H1 (cell line): Measurements from ENCODE around the gene UBR1. TPM values are rescaled to one million over a fixed set of nuclear protein-coding genes. Genes with fewer than 3 reads are reported as not detected.

Experiments
- CTCF ChIA-PET: fragments of 300-600 bp; sonication (Branson Sonifier 250); formaldehyde crosslinking; loops from one replicate; lab custom pipeline; 2021; ENCODE audit not compliant: partially characterized antibody; lab: Charles Lee
- POLR2A ChIA-PET: fragments of 300-600 bp; sonication (Branson Sonifier 250); formaldehyde crosslinking; loops from one replicate; lab custom pipeline; 2021; ENCODE audit warnings: inconsistent platforms; ENCODE audit not compliant: partially characterized antibody; lab: Charles Lee
- DNase-seq, 2 experiments: peaks; one replicate each; pipeline versions ENCODE4 v3.0.0 to v3.0.0-alpha.2; 2010 to 2022; ENCODE audit warnings: low spot score in 2 of 2, low read depth in 1 of 2, mixed read lengths in 1 of 2
- FAIRE-seq: peaks from 2 replicates; lab custom pipeline; 2011; peaks lifted over from hg19 to GRCh38; lab: Jason Lieb, UNC
- H2AFZ ChIP-seq: 2 replicates; pipeline ENCODE4 v1.8.1; 2012; ENCODE audit warnings: low read length, inconsistent platforms
- H2AK5ac ChIP-seq: 2 replicates; pipeline ENCODE4 v1.6.1; 2013; ENCODE audit warnings: low read depth, low read length
- H2BK120ac ChIP-seq: replicated peaks from 2 replicates; pipeline ENCODE3; 2013; ENCODE audit warnings: low read depth, low read length, inconsistent platforms
- H2BK12ac ChIP-seq: 2 replicates; pipeline ENCODE4 v1.6.1; 2013; ENCODE audit warnings: low read depth, low read length
- H2BK15ac ChIP-seq: 2 replicates; pipeline ENCODE4 v1.6.1; 2013; ENCODE audit warnings: low read length
- H2BK20ac ChIP-seq: 2 replicates; pipeline ENCODE4 v1.6.1; 2013; ENCODE audit warnings: low read length
- H2BK5ac ChIP-seq: 2 replicates; pipeline ENCODE4 v1.6.1; 2013; ENCODE audit warnings: low read depth, low read length
- H3K14ac ChIP-seq: 2 replicates; pipeline ENCODE4 v1.6.1; 2013; ENCODE audit warnings: inconsistent platforms; ENCODE audit not compliant: insufficient read length
- H3K18ac ChIP-seq: 2 replicates; pipeline ENCODE4 v1.6.1; 2013; ENCODE audit warnings: low read length; ENCODE audit errors: extremely low read depth
- H3K23ac ChIP-seq: 2 replicates; pipeline ENCODE4 v1.6.1; 2013; ENCODE audit warnings: inconsistent platforms; ENCODE audit not compliant: insufficient read length
- H3K23me2 ChIP-seq: 2 replicates; pipeline ENCODE4 v1.6.1; 2013; ENCODE audit warnings: low read depth, low read length
- H3K27ac ChIP-seq: 2 replicates; pipeline ENCODE4 v1.6.1; 2011; ENCODE audit warnings: low read depth, low read length, inconsistent platforms
- H3K27me3 ChIP-seq, 4 experiments: replicated peaks in 1 of 4; 1 replicate in 1 of 4; 2 replicates in 3 of 4; pipeline versions ENCODE4 v1.6.1 to v1.8.1; 2011 to 2013; ENCODE audit warnings: low read length in 3 of 4, mild to moderate bottlenecking in 3 of 4, inconsistent platforms in 2 of 4, mixed read lengths in 2 of 4, moderate library complexity in 1 of 4; ENCODE audit not compliant: control insufficient read depth in 3 of 4, insufficient read depth in 3 of 4; ENCODE audit errors: extremely low read depth in 1 of 4
- H3K36me3 ChIP-seq, 4 experiments: 2 replicates each; pipeline versions ENCODE4 v1.6.1 to v1.8.1; 2011 to 2013; ENCODE audit warnings: mild to moderate bottlenecking in 4 of 4, low read length in 3 of 4, moderate library complexity in 2 of 4, control low read depth in 1 of 4, inconsistent platforms in 1 of 4; ENCODE audit not compliant: insufficient read depth in 4 of 4, control insufficient read depth in 2 of 4
- H3K4ac ChIP-seq: replicated peaks from 2 replicates; pipeline ENCODE3; 2013; ENCODE audit warnings: low read length, low read depth, mixed read lengths, inconsistent platforms; ENCODE audit not compliant: insufficient read length
- H3K4me1 ChIP-seq, 4 experiments: replicated peaks in 1 of 4; 1 replicate in 1 of 4; 2 replicates in 3 of 4; pipeline versions ENCODE4 v1.6.1 to v1.8.1; 2011 to 2013; ENCODE audit warnings: low read length in 3 of 4, inconsistent platforms in 2 of 4, mixed read lengths in 1 of 4; ENCODE audit not compliant: insufficient read depth in 4 of 4, control insufficient read depth in 3 of 4
- H3K4me2 ChIP-seq, 2 experiments: 2 replicates each; pipeline versions ENCODE4 v1.6.1 to v1.8.1; 2011 to 2013; ENCODE audit warnings: low read depth in 2 of 2, low read length in 2 of 2, control low read depth in 1 of 2, inconsistent platforms in 1 of 2, mild to moderate bottlenecking in 1 of 2; ENCODE audit not compliant: insufficient read depth in 1 of 2
- H3K4me3 ChIP-seq, 4 experiments: fragments of 200-600, 300-600 bp in 1 of 4; sonication (generic), shearing (Covaris generic), sonication (Bioruptor Twin) in 1 of 4; 2 replicates each; pipeline versions ENCODE4 v1.5.1 to v1.8.1; 2011 to 2016; ENCODE audit warnings: low read length in 4 of 4, low read depth in 3 of 4, control low read depth in 2 of 4, inconsistent platforms in 2 of 4, mild to moderate bottlenecking in 2 of 4, mixed read lengths in 1 of 4, moderate library complexity in 1 of 4; ENCODE audit not compliant: insufficient read depth in 2 of 4; ENCODE audit errors: extremely low read depth in 1 of 4
- H3K56ac ChIP-seq: replicated peaks from 2 replicates; pipeline ENCODE3; 2013; ENCODE audit warnings: low read depth, mild to moderate bottlenecking, mixed read lengths, low read length, inconsistent platforms; ENCODE audit not compliant: insufficient read length
- H3K79me1 ChIP-seq: 2 replicates; pipeline ENCODE4 v1.6.1; 2013; ENCODE audit warnings: low read depth, low read length, control low read depth
- H3K79me2 ChIP-seq, 2 experiments: 2 replicates each; pipeline versions ENCODE4 v1.6.1 to v1.8.1; 2012 to 2013; ENCODE audit warnings: low read length in 2 of 2, mild to moderate bottlenecking in 2 of 2, inconsistent platforms in 1 of 2; ENCODE audit not compliant: insufficient read depth in 2 of 2, control insufficient read depth in 1 of 2
- H3K9ac ChIP-seq, 4 experiments: replicated peaks in 1 of 4; 1 replicate in 1 of 4; 2 replicates in 3 of 4; pipeline versions ENCODE4 v1.6.1 to v1.8.1; 2011 to 2013; ENCODE audit warnings: low read depth in 3 of 4, low read length in 3 of 4, control low read depth in 2 of 4, mild to moderate bottlenecking in 2 of 4, moderate library complexity in 2 of 4, inconsistent platforms in 1 of 4; ENCODE audit errors: extremely low read depth in 1 of 4
- H3K9me3 ChIP-seq, 2 experiments: 2 replicates each; pipeline versions ENCODE4 v1.6.1 to v1.8.1; 2012 to 2013; ENCODE audit warnings: mild to moderate bottlenecking in 2 of 2, moderate library complexity in 2 of 2, control low read depth in 1 of 2, inconsistent platforms in 1 of 2, low read depth in 1 of 2, low read length in 1 of 2, mixed read lengths in 1 of 2; ENCODE audit not compliant: insufficient read depth in 2 of 2
- H4K20me1 ChIP-seq, 2 experiments: replicated peaks in 1 of 2; 2 replicates each; pipeline versions ENCODE3 to v1.8.1; 2011 to 2013; ENCODE audit warnings: inconsistent platforms in 2 of 2, low read length in 2 of 2, mild to moderate bottlenecking in 1 of 2; ENCODE audit not compliant: insufficient read depth in 2 of 2, control insufficient read depth in 1 of 2
- H4K5ac ChIP-seq: 2 replicates; pipeline ENCODE4 v1.6.1; 2013; ENCODE audit warnings: low read length, low read depth, mixed read lengths, inconsistent platforms; ENCODE audit not compliant: insufficient read length
- H4K8ac ChIP-seq: 2 replicates; pipeline ENCODE4 v1.8.0; 2013; ENCODE audit warnings: mild to moderate bottlenecking, moderate library complexity, low read length, inconsistent platforms; ENCODE audit not compliant: insufficient read depth; ENCODE audit errors: extremely low read depth
- H4K91ac ChIP-seq: replicated peaks from 2 replicates; pipeline ENCODE3; 2013; ENCODE audit warnings: low read length, mixed read lengths, inconsistent platforms; ENCODE audit not compliant: insufficient read length
- GABPA ChIP-seq: IDR thresholded peaks from 2 replicates; pipeline ENCODE4 v1.6.1; 2011; ENCODE audit warnings: mild to moderate bottlenecking, low read length, moderate library complexity, borderline replicate concordance; ENCODE audit not compliant: insufficient read depth
- HDAC6 ChIP-seq: IDR thresholded peaks from one replicate; pipeline ENCODE4 v1.7.1; 2012; ENCODE audit warnings: low read depth, mild to moderate bottlenecking, inconsistent platforms, low read length, moderate library complexity
- RAD21 ChIP-seq, 2 experiments: IDR thresholded peaks in 1 of 2; conservative IDR thresholded peaks in 1 of 2; 2 replicates each; pipeline ENCODE4 v1.6.1; 2011; ENCODE audit warnings: low read depth in 2 of 2, low read length in 2 of 2, improper control_type of control experiment in 1 of 2, inconsistent platforms in 1 of 2, mild to moderate bottlenecking in 1 of 2, moderate library complexity in 1 of 2
- SIRT6 ChIP-seq: IDR thresholded peaks from one replicate; pipeline ENCODE4 v1.7.1; 2012; ENCODE audit warnings: low read length, inconsistent platforms
- SRF ChIP-seq: IDR thresholded peaks from 2 replicates; pipeline ENCODE4 v1.6.1; 2011; ENCODE audit warnings: mild to moderate bottlenecking, low read depth, low read length, moderate library complexity
- SUZ12 ChIP-seq: fragments of 200-600 bp; sonication (generic); IDR thresholded peaks from 2 replicates; pipeline ENCODE4 v1.6.1; 2012; ENCODE audit warnings: mild to moderate bottlenecking, inconsistent platforms, low read length, moderate library complexity, mixed read lengths
- TAF1 ChIP-seq: IDR thresholded peaks from 2 replicates; pipeline ENCODE4 v1.6.1; 2011; ENCODE audit warnings: mild to moderate bottlenecking, low read depth, low read length
- TEAD4 ChIP-seq: IDR thresholded peaks from 2 replicates; pipeline ENCODE4 v1.6.1; 2012; ENCODE audit warnings: low read depth, low read length, inconsistent platforms, mixed read lengths
- WGBS, 2 experiments: shearing (Covaris generic) in 1 of 2; methylation state at CpG; one replicate each; pipeline versions ENCODE4 v1.1.6 to v1.1.7; 2013 to 2015; ENCODE audit warnings: low lambda C conversion rate in 2 of 2, mixed read lengths in 2 of 2, inconsistent platforms in 1 of 2, low coverage in 1 of 2, missing lambda C conversion rate in 1 of 2; ENCODE audit not compliant: insufficient replicate concordance in 2 of 2, insufficient coverage in 1 of 2, insufficient read length in 1 of 2; ENCODE audit errors: extremely low coverage in 1 of 2, missing lambda C conversion rate in 1 of 2; 5-methylcytosine and 5-hydroxymethylcytosine counted together
- polyA plus RNA-seq, 7 experiments: library from polyadenylated mRNA; depleted of rRNA in 3 of 7; stranded (reverse) in 5 of 7; unstranded in 2 of 7; fragments of >200 nt in 5 of 7; fragments of 200-250 nt in 2 of 7; gene quantifications; 1 replicate in 5 of 7; 2 replicates in 1 of 7; 4 replicates in 1 of 7; pipeline versions ENCODE4 v1.2.1 to v1.2.3, GENCODE V29; 2011 to 2013; ENCODE audit warnings: missing spikeins in 2 of 7, mixed read lengths in 2 of 7
- total RNA-seq: library from RNA; stranded (reverse); fragmentation: NEBNext Ultra II Directional; extraction: Animal tissue kit (Norgen Biotek cat#: 25700); gene quantifications from 2 replicates; pipeline ENCODE4 v1.2.1, GENCODE V29; 2021
- TF ChIP-seq, protein P1 (sequence below): IDR thresholded peaks from 2 replicates; pipeline ENCODE4 v1.6.1; 2011; ENCODE audit warnings: low read length, improper control_type of control experiment

UBR1 gene
- total and polyA plus RNA-seq, 2 of the 8 experiments (the other 6 are each of a cell fraction or from before 2014, with no cell fraction given) = 3.7 to 18.7 TPM

DNA sequence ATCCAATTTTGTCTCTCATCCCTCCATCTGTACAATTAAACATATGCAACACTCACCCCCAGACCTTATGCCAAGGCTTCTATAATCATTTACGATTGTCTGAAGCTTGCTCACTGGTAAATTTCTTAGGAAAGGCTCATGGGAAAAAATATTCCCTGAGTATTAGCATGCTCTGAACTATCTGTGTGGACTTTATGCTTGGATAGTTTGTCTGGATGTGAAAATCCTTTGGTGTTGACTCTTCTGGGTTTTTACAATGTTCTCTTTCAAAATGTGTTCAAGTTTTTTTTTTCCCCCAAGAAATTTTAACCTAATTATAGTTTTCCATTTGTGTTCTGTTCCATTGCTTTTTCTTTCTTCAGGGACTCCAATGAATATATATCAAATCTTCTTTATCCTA, 165.3 kb downstream of the UBR1 start:
- no peaks in the 10 kb centered on the region for H3K79me2 ChIP-seq
- H2BK20ac ChIP-seq = no peak overlapping the region
- H2BK120ac ChIP-seq = no peak overlapping the region
- H4K91ac ChIP-seq = no peak overlapping the region
- no peak overlapping the region for H3K18ac ChIP-seq
- H3K23me2 ChIP-seq = no peaks in the 10 kb centered on the region
- no peak overlapping the region for H3K56ac ChIP-seq
- H4K5ac ChIP-seq = no peak overlapping the region
- H2AFZ ChIP-seq = no peak overlapping the region
- H2BK5ac ChIP-seq = no peak overlapping the region
- H3K27ac ChIP-seq = no peak overlapping the region
- no peaks in the 10 kb centered on the region for H3K4me1 ChIP-seq
- ChIA-PET CTCF (interaction anchor here (0.6 to 0.9 kb wide), 3 partner anchors 203 to 985 kb away, joined by 3 to 4 read pairs (median 3); no protein-coding TSS in a partner anchor), POLR2A (interaction anchor here (0.7 kb wide), 1 partner anchor 10 kb away, joined by 3 read pairs; no protein-coding TSS in a partner anchor)
- no peaks in the 10 kb centered on the region for H3K9me3 ChIP-seq
- H2AK5ac ChIP-seq = no peak overlapping the region
- H3K79me1 ChIP-seq = no peaks in the 10 kb centered on the region
- TF ChIP-seq GABPA (no peak), SIRT6 (no peak), SUZ12 (no peak), RAD21 (IDR thresholded peaks at IDR 0.05 in 1 of 2, conservative IDR thresholded peaks at IDR 0.05 in 1 of 2; ENCODE audit: low read depth in 2 of 2, low read length in 2 of 2) (no peak), HDAC6 (no peak), SRF (no peak), TAF1 (no peak), TEAD4 (no peak)
- TF ChIP-seq, protein P1, sequence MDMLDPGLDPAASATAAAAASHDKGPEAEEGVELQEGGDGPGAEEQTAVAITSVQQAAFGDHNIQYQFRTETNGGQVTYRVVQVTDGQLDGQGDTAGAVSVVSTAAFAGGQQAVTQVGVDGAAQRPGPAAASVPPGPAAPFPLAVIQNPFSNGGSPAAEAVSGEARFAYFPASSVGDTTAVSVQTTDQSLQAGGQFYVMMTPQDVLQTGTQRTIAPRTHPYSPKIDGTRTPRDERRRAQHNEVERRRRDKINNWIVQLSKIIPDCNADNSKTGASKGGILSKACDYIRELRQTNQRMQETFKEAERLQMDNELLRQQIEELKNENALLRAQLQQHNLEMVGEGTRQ = no peak
- TF ChIP-seq, all 59 proteins: peak for 0
- no peak overlapping the region for H3K4me3 ChIP-seq
- no peaks in the 10 kb centered on the region for H4K20me1 ChIP-seq
- no peak overlapping the region for H2BK12ac ChIP-seq
- no peak overlapping the region for H3K4ac ChIP-seq
- no peak overlapping the region for H3K14ac ChIP-seq
- H3K27me3 ChIP-seq = no peaks in the 10 kb centered on the region
- H3K4me2 ChIP-seq = no peak overlapping the region
- no peak overlapping the region for H3K9ac ChIP-seq
- DNase-seq (no peak), FAIRE-seq (no peak)
- no peak overlapping the region for H4K8ac ChIP-seq
- H3K23ac ChIP-seq = no peak overlapping the region
- H3K36me3 ChIP-seq = peaks cover 0 to 10% (median 0%) of the 10 kb centered on the region in 4 experiments; a peak in 2 of 8 replicates
- no peak overlapping the region for H2BK15ac ChIP-seq
- WGBS, 2 experiments = 89% methylated on average over 1 of the region's 1 CpG; no CpG with 5 or more reads in 1 of the 2 experiments
